Activated effector memory CD4-positive, alpha-beta T cell treated with Interleukin-2 at 50 U/mL for 16 hours (primary cell): ENCODE data around the gene EIF2D.

Experiments
- DNase-seq: peaks from one replicate; pipeline ENCODE4 v3.0.0-alpha.2; 2020

Gene EIF2D

DNA sequence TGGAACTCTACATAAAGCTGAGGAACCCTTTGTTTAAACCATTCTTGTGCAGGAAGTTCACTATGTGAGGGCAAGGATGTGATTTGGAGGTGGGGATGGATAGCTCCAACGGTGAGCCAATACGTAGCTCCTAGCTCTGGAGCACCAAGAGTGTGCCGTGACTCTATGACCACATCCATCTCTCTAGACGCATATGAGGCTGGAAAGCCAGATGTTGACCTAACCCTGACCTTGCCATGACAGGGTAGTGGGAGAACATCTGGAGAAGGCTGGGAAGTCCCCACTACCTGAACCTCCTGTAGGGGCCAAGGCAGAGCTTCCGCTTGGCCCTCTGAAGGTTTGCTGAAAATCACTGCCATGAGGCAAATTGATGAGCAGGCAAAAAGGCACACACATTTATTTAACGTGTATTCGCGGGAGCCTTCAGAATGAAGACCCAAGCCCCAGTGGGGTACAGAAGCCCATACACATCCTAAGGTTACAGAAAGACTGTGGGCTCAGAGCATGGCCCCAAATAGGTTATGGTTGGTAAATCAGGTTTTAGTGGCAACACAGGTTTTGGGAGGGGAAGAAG is 43.4 kb downstream of the EIF2D start:
- no peak for DNase-seq

- DNase-seq: no peak
Observed at GRCh38 chr1:206568256-206568655, 44.0 kb downstream of the EIF2D start.

- no peak for DNase-seq
Observed at GRCh38 chr1:206566999-206567398, 45.3 kb downstream of the EIF2D start.

DNA sequence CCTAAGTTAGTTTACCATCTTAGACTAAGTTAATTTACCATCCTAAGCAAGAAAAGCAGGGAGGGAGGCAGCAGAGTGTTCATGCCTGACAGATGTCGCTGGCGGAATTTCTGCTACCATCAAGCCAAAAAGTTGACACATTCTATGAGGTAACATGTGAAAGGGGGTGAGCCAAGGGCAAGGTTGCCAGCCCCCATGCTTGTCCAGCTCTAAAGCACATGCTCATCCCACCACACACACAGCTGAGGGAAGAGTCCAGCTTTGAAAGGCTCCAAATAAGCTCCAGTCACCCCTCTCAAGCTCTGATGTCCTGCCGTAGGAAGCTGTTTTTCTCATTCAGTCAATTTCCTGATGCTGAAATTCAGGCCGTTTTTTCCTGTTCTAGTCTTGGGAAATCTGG is 46.3 kb downstream of the EIF2D start:
- DNase-seq: no peak

GRCh38 chr1:206563367-206564207 is 48.7 kb downstream of the EIF2D start:
- DNase-seq: no peak

GRCh38 chr1:206560007-206560716 is 52.1 kb downstream of the EIF2D start:
- no peak for DNase-seq

DNA sequence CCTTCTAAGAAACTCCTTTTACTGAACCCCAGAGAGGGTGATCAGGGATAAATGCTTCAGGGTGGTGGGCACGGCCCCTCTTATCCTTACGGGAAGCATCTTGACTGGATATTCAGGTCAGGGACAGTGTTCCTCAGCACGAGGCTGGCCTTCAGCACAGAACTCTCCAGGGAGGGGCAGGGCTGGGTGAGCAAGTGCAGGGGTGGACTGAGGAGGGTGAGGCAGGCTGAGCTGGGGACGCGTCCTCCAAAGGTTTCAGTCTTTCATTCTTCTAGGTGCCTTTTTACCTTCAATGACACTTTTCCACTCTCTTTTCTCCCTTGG is 52.6 kb downstream of the EIF2D start:
- no peak for DNase-seq

DNA sequence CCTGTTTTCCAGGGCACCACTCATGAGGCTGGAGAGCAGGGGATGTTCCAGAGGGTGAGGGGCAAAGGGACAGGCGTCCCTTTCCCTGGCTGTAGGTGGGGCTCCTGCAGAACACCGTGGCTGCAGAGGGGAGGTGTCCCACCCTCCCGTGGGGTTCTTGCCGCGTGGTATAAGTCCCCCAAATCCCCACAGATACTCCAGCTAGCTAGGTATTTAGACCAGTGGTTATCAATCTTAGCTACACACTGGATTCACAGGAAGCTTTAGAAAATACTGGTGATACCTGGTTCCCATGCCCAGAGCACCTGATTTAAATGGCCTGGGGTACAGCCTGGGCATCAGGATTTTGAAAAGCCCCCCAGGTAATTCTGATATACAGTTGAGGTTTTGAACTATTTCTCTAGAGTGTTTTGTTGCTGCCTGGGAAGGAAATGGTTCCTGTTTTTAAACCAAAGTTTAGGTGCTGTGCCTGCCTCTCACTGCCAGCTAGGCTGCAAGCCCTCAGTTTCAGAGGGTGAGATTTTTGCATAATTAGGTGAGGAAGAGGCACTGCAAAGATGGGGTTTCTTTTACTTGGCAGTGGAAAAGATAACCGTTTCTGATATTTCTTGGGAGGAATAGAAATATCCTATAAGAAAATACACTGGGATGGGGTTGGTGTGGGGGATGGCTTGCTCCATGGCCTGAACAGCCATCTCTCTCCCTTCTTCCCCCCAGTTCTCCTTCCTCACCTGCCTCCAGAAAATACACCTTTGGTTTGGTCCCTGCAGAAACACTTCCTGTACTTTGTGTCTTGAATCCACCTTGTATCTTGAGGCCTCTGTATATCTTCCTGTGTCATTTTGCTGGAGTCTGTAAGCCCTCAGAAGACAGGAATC is 53.2 kb downstream of the EIF2D start:
- DNase-seq: no peak

DNA sequence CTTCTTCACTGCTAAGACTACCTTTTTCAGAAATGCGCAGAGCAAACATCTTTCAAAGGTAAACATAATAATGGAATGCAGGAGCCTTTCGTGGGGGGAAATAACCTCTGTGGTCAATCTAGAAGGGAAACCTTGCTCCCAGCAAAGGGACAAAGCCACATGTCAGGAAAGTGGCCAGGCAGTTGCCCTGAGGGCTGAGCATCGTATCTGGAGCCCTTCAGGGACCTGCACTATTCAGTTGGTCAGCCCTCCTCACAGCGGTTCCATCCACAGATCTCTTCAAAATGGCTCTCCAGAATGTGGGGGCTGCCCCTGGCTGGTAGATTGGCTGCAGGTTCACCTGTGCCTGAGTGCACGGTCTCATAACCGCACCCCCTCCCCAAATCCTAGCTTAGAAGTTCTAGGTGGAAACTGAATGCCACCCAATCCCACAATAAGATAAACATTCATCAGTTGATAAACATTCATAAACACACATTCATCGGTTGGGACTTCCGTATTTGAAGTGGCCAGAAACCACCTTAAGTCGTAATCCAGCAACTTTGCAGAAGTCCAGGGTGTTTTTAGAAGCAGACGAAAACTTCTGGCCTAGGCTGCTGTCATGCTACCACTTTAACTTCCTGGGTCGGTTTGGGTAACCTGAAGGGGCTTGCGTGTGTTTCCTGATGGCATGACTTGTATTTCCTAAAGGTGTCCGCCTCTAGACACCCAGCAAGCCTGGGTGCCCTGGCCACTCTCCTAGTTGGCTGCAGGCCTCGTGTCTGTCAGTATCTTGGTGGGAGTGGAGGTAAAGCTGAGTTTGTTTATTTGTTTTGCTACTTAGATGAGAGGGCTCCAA is 54.4 kb downstream of the EIF2D start:
- no peak for DNase-seq

DNA sequence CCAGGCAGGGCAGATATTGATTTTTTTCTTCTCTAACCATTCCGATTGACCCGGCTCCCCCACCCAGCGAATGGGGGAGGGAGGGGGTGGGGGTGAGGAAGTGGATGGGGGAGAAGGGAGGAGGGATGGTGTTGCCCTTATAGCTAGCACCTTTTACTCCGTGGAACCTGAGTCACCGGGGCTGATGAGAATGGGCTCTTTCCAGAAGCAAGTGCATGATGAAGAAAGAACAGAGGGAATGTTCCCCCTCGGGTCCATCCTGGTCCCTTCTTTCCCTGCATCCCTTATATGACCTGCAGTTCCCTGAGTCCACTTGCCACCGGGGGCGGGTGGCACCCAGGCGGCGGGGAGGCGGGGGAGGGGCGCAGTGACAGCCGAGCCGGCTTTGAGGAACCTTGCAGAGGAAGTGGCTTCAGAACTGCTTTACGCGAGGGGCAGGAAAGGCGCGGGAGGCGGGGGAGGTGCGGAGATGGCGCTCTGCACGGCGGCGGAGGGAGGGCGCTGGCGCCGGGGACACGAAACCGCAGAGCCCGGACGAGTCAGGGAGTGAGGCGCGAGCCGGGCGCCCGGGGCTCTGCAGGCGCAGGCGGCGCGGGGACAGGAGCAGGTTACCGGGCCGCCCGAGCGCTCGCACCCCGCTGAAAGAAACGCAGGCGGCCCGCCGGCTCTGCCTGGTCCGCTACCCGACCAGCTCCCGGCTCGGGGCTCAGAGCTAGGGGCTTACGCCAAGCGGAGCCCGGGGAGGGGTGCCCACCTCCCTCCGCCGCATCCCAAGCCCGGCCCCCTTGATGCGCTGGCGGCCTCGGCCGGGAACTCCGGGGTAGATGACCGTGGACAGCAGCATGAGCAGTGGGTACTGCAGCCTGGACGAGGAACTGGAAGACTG is 55.3 kb downstream of the EIF2D start:
- DNase-seq: peak; percentile 87

- no peak for DNase-seq
Observed at GRCh38 chr1:206556047-206556749, 56.1 kb downstream of the EIF2D start.

DNA sequence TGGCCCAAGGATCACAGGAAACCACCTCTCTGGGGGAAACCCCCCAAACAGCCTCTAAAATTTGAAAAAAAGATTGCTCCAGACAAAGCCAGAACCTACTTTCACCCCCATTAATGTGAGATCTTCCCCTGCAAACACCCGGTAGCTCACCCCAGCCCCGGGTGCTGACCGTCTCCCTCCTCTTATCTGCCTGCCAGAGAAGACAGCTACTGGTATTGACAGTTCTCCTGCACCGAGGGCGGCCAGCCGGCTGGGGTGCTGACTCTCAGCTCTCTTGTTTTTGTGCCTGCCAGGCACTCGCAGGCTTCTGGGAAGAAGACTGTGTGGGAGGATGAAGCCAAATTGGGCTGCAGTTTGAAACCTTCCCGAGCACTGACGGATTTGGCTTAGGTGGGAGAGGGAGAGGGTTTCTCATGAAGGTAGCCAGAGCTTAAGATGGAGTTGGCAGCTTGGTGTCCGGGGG is 56.8 kb downstream of the EIF2D start:
- no peak for DNase-seq

DNA sequence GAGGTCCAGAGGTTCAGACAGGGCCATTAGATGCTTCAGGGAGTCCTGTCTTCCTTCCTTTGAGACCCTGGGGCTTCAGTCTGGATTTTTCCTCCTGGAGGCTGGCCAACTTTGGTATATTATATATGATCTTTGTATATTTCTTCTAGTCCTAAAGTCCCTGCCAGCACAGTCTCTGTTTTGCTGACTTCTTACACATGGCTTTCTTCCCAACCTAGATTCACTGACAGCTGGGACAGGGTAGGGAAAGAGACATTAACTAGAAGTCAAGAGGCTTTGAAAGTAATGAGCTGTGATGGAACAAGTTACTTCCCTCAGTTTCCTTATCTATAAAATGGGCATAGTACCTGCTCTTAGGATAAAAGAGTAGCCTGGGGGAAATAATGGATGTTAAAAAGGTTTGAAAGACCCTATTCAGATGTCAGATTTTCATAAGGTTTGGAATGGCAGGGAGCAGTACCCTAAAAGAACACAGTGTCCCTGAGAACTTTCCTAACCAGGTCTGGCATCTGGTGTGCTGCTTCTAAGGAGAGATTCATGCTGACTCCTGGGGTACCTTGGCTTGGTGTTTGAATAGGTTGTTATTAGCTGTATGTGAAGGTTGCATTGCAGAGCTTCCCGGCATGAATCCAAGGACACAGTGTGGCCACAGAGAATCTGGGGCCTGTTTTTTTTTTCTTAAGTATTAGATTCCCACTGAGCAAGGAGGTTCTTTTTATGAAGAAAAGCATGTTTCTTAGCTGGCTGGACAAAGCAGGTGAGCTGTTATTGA is 57.4 kb downstream of the EIF2D start:
- DNase-seq: no peak

- no peak for DNase-seq
Observed at GRCh38 chr1:206554211-206554610, 58.1 kb downstream of the EIF2D start.

GRCh38 chr1:206551986-206552326 is 60.3 kb downstream of the EIF2D start:
- DNase-seq: peak; percentile 67

GRCh38 chr1:206551296-206551985 is 60.8 kb downstream of the EIF2D start:
- DNase-seq: no peak

DNA sequence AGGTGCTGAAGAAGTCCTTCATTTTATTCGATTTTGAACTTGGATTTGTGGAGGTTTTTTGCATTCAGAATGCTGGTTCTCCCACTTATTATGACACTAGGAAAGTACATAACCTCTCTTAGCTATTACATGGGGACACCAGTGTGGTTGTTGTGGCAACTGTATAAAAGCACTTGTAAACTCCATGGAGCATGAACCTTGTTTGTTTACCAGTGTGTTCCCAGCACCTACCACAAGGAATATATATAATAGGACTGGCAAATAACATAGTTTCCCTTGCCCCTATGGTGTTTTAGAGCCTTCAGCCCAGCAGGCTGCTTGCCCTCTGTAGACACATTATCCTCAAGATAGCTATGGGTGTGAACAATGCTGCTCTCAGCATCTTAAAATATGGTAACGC is 61.8 kb downstream of the EIF2D start:
- no peak for DNase-seq

- no peak for DNase-seq
Observed at GRCh38 chr1:206547104-206547503, 65.2 kb downstream of the EIF2D start.

GRCh38 chr1:206545351-206545750 is 66.9 kb downstream of the EIF2D start:
- DNase-seq: no peak
